AG09319 (cell line): ENCODE measurements around the gene AK2.

Source experiments
- DNase-seq: peaks from one replicate; pipeline ENCODE4 v3.0.0-alpha.2; 2010; ENCODE audit warnings: low read depth; ENCODE audit errors: extremely low read depth
- TF ChIP-seq, protein P1 (sequence below): IDR thresholded peaks from 2 replicates; pipeline ENCODE4 v1.5.1; 2011; ENCODE audit warnings: low read depth, mild to moderate bottlenecking, inconsistent platforms, low read length, moderate library complexity

The AK2 gene

GRCh38 chr1:33041026-33041425, 4.3 kb upstream of the AK2 start:
- TF ChIP-seq, protein P1, sequence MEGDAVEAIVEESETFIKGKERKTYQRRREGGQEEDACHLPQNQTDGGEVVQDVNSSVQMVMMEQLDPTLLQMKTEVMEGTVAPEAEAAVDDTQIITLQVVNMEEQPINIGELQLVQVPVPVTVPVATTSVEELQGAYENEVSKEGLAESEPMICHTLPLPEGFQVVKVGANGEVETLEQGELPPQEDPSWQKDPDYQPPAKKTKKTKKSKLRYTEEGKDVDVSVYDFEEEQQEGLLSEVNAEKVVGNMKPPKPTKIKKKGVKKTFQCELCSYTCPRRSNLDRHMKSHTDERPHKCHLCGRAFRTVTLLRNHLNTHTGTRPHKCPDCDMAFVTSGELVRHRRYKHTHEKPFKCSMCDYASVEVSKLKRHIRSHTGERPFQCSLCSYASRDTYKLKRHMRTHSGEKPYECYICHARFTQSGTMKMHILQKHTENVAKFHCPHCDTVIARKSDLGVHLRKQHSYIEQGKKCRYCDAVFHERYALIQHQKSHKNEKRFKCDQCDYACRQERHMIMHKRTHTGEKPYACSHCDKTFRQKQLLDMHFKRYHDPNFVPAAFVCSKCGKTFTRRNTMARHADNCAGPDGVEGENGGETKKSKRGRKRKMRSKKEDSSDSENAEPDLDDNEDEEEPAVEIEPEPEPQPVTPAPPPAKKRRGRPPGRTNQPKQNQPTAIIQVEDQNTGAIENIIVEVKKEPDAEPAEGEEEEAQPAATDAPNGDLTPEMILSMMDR = no peak
- no peak for DNase-seq

DNA sequence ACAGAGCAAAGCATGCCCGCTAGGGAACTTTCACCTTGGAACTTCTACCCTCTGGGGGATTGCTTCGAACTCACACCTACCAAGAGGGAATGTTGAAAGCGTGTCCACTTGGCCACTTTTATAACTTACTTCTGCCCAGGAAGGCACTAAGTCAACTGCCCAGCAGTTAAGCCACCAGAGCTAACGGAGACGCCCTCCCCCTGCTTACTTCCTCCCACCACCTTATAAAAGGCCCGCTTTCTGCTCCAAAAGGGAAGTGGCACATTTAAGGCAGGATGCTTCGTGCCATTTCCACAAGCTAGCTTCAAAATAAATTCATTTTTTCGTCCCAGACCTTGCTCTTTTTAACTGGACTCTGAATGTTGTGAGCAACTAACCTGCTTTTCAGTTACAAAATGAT, 3.2 kb upstream of the AK2 start:
- TF ChIP-seq, protein P1 = no peak
- DNase-seq = no peak

DNA sequence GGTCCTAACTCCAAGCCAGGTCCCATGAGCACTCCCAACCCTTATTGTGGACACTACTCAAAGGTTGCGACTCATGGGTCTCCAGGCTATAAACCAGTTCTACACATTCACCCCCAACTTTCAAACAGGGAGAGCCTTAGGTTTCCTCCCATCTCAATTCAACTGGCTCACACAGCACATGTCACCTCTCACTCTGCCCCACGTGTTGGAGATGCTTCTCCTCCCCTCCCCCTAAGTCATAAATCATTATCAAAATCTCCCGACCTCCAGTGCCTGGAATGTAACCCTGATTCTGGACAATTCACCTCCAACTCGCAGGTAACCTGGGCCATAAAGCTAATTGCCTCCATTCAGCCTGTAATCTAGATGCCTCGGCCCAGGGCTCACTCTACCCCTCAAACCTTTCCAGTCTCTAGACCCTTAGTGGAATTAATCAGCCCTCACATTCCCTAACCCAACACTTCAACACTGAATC, 595 bp downstream of the AK2 start:
- TF ChIP-seq, protein P1 = no peak
- no peak for DNase-seq

- no peak for DNase-seq
- TF ChIP-seq, protein P1 = no peak
Observed at GRCh38 chr1:33032126-33032869, 4.4 kb downstream of the AK2 start.

GRCh38 chr1:33031506-33031905, 5.2 kb downstream of the AK2 start:
- TF ChIP-seq, protein P1 = no peak
- DNase-seq = no peak

DNA sequence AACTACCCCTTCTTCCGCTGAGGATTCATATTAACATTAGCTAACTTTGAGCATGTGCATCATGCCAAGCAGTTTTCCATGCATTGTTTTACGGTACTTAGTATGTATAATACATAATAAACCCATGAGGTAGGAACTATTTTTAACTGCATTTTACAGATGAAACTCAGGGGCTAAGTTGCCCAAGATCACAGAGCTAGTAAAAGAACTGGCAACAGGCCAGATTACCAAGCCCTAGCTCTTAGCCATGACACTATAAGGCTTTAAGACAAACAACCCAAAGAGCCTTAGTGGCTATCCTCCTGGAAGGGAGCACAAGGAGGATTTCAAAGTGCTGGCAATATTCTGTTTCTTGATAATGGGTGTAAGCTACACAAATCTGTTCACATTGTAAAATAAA, 6.1 kb downstream of the AK2 start:
- TF ChIP-seq, protein P1 = no peak
- DNase-seq = no peak

DNA sequence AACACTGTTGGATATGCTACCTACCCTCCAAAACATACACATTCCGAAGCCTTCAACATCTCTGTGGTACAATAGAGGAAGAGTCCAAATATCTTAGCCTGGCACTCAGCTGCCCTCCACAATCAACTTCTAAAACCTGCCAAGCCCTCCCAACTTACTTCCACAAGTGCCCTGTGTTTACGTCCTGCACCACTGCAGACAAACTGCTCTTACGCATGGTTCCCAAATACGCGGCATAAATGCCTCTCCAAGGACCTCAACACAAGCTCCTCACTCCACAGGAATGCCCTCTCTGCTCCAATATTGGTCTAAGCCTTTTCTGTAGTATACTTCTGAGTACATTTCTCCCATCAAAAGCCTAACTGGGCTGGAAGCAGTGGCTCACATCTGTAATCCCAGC, 6.8 kb downstream of the AK2 start:
- no peak for DNase-seq

More for the DNA sequence above, 6.8 kb downstream of the AK2 start:
- TF ChIP-seq, protein P1 = no peak
